ENCODE measurements around the gene JARID2.

JARID2 gene

DNA sequence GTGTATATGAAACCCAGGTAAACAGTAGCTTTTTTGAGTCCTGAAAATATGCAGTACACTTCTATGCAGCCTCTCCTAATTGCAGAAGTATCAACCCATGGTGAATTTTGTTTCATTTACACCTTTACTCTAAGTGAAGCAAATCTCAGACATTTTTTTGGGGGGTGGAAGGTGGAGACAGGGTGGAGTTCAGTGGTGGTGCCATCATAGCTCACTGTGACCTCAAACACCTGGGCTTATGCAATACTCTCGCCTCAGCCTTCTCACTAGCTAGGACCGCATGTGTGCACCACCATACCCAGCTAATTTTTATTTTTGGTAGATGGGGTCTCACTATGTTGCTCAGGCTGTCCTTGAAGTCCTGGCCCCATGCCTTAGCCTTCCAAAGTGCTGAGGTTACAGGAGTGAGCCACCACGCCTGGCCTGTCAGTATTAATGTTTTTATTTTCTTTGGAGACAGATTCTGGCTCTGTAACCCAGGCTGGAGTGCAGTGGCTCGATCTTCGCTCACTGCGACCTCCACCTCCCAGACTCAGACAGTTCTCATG lies 80.3 kb downstream of the JARID2 start:
- Histone ChIP-seq H3K36me3 (ENCODE audit: control insufficient read depth in 2 of 2, insufficient read depth in 1 of 2, low read length in 2 of 2) (no peaks in the 10 kb centered on the region; a peak in 1 of 3 replicates), H3K4me1 (ENCODE audit: control insufficient read depth, insufficient read depth, low read length) (peaks cover 51% of the 10 kb centered on the region), H3K9me3 (ENCODE audit: control insufficient read depth, insufficient read depth, low read depth, low read length) (no peaks in the 10 kb centered on the region), H3K4me3 (ENCODE audit: low read depth, low read length) (no peak overlapping the region), H3K27ac (ENCODE audit: extremely low read depth, low read depth, low read length) (no peak overlapping the region)
- CTCF ChIA-PET: interaction anchor here (0.7 to 2.2 kb wide), 6 partner anchors 15 to 62 kb away, joined by 3 to 5 read pairs (median 4); no protein-coding TSS in a partner anchor
- no peak for TF ChIP-seq ZNF248 (tag by site-specific recombination; IDR thresholded peaks at IDR 0.05)
- no peak for TF ChIP-seq ZNF426 (tag by site-specific recombination; IDR thresholded peaks at IDR 0.05)
- no peak for TF ChIP-seq ZNF585B (tag by site-specific recombination; IDR thresholded peaks at IDR 0.05)
- TF ChIP-seq BCL11B (tag by site-specific recombination; IDR thresholded peaks at IDR 0.05; ENCODE audit: low read depth): no peak
- peak; percentile 10; the same call in 1 of the 2 replicates for TF ChIP-seq ZNF629 (tag by site-specific recombination; IDR thresholded peaks at IDR 0.05)
- TF ChIP-seq ZNF302 (tag by site-specific recombination; IDR thresholded peaks at IDR 0.05; ENCODE audit: low read depth): no peak
- 0 out of 2 replicates have a peak, but pooled peaks have one; percentile 42 for TF ChIP-seq ZNF121 (tag by site-specific recombination; IDR thresholded peaks at IDR 0.05)
- TF ChIP-seq ZBTB21 (tag by site-specific recombination; IDR thresholded peaks at IDR 0.05): no peak
- POLR2A ChIA-PET: no interaction called here

DNA sequence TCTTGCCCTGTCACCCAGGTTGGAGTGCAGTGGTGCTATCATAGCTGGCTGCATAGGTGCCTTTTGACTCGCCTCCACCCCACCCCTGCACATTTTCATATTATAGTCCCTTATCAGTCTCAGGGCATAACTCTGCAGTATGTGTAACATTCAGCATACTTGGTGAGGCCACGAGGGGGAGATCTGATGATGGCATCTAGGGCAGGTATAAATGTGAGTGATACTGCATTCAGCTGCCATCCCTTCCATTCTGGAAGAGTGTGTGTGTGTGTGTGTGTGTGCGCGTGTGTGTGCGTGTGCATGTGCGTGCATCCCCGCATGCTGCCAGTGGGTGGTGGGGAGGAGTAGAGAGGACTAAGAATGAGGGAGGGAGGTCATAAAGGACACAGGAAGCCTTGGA lies 81.4 kb downstream of the JARID2 start:
- Histone ChIP-seq H3K9me3 (ENCODE audit: control insufficient read depth, insufficient read depth, low read depth, low read length) (no peaks in the 10 kb centered on the region), H3K27ac (ENCODE audit: extremely low read depth, low read depth, low read length) (no peak overlapping the region), H3K4me3 (ENCODE audit: low read depth, low read length) (no peak overlapping the region), H3K4me1 (ENCODE audit: control insufficient read depth, insufficient read depth, low read length) (peaks cover 51% of the 10 kb centered on the region), H3K36me3 (ENCODE audit: control insufficient read depth in 2 of 2, insufficient read depth in 1 of 2, low read length in 2 of 2) (no peaks in the 10 kb centered on the region; a peak in 1 of 3 replicates)
- CTCF ChIA-PET: interaction anchor here (0.6 to 2.2 kb wide), 13 partner anchors 16 to 1116 kb away, joined by 3 to 5 read pairs (median 3); no protein-coding TSS in a partner anchor
- POLR2A ChIA-PET: no interaction called here
- peak; percentile 64 for TF ChIP-seq ZNF654 (tag by site-specific recombination; IDR thresholded peaks at IDR 0.05; ENCODE audit: low read depth)
- TF ChIP-seq ZNF10 (tag by site-specific recombination; IDR thresholded peaks at IDR 0.05): no peak
- TF ChIP-seq ZNF2 (tag by site-specific recombination; IDR thresholded peaks at IDR 0.05): peak; percentile 22; the same call in 1 of the 2 replicates
- TF ChIP-seq ZNF530 (tag by site-specific recombination; IDR thresholded peaks at IDR 0.05; ENCODE audit: low read depth): no peak
- peak; percentile 86 for TF ChIP-seq ZBTB48 (tag by site-specific recombination; IDR thresholded peaks at IDR 0.05)
- TF ChIP-seq ZNF114 (tag by site-specific recombination; IDR thresholded peaks at IDR 0.05): no peak
- TF ChIP-seq, protein P1, sequence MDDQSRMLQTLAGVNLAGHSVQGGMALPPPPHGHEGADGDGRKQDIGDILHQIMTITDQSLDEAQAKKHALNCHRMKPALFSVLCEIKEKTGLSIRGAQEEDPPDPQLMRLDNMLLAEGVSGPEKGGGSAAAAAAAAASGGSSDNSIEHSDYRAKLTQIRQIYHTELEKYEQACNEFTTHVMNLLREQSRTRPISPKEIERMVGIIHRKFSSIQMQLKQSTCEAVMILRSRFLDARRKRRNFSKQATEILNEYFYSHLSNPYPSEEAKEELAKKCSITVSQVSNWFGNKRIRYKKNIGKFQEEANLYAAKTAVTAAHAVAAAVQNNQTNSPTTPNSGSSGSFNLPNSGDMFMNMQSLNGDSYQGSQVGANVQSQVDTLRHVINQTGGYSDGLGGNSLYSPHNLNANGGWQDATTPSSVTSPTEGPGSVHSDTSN (CRISPR knock-in tag; IDR thresholded peaks at IDR 0.05): no peak
- TF ChIP-seq ZFHX2 (tag by site-specific recombination; conservative IDR thresholded peaks at IDR 0.05): peak; percentile 92
- TF ChIP-seq HOXC10 (CRISPR knock-in tag; IDR thresholded peaks at IDR 0.05): no peak
- no peak for TF ChIP-seq ZNF621 (tag by site-specific recombination; IDR thresholded peaks at IDR 0.05)
- TF ChIP-seq, protein P2, sequence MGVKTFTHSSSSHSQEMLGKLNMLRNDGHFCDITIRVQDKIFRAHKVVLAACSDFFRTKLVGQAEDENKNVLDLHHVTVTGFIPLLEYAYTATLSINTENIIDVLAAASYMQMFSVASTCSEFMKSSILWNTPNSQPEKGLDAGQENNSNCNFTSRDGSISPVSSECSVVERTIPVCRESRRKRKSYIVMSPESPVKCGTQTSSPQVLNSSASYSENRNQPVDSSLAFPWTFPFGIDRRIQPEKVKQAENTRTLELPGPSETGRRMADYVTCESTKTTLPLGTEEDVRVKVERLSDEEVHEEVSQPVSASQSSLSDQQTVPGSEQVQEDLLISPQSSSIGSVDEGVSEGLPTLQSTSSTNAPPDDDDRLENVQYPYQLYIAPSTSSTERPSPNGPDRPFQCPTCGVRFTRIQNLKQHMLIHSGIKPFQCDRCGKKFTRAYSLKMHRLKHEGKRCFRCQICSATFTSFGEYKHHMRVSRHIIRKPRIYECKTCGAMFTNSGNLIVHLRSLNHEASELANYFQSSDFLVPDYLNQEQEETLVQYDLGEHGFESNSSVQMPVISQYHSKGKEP (tag by site-specific recombination; IDR thresholded peaks at IDR 0.05): peak; percentile 37; the same call in 1 of the 2 replicates
- peak; percentile 71; the same call in 1 of the 2 replicates for TF ChIP-seq ZIC2 (tag by site-specific recombination; IDR thresholded peaks at IDR 0.05)
- TF ChIP-seq, protein P3, sequence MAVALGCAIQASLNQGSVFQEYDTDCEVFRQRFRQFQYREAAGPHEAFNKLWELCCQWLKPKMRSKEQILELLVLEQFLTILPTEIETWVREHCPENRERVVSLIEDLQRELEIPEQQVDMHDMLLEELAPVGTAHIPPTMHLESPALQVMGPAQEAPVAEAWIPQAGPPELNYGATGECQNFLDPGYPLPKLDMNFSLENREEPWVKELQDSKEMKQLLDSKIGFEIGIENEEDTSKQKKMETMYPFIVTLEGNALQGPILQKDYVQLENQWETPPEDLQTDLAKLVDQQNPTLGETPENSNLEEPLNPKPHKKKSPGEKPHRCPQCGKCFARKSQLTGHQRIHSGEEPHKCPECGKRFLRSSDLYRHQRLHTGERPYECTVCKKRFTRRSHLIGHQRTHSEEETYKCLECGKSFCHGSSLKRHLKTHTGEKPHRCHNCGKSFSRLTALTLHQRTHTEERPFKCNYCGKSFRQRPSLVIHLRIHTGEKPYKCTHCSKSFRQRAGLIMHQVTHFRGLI (tag by site-specific recombination; IDR thresholded peaks at IDR 0.05): no peak
- TF ChIP-seq, protein P4, sequence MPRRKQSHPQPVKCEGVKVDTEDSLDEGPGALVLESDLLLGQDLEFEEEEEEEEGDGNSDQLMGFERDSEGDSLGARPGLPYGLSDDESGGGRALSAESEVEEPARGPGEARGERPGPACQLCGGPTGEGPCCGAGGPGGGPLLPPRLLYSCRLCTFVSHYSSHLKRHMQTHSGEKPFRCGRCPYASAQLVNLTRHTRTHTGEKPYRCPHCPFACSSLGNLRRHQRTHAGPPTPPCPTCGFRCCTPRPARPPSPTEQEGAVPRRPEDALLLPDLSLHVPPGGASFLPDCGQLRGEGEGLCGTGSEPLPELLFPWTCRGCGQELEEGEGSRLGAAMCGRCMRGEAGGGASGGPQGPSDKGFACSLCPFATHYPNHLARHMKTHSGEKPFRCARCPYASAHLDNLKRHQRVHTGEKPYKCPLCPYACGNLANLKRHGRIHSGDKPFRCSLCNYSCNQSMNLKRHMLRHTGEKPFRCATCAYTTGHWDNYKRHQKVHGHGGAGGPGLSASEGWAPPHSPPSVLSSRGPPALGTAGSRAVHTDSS (tag by site-specific recombination; IDR thresholded peaks at IDR 0.05): no peak
- no peak for TF ChIP-seq ZNF623 (tag by site-specific recombination; IDR thresholded peaks at IDR 0.05)
- peak; percentile 35; the same call in 1 of the 2 replicates for TF ChIP-seq WT1 (tag by site-specific recombination; IDR thresholded peaks at IDR 0.05)
- TF ChIP-seq, protein P5, sequence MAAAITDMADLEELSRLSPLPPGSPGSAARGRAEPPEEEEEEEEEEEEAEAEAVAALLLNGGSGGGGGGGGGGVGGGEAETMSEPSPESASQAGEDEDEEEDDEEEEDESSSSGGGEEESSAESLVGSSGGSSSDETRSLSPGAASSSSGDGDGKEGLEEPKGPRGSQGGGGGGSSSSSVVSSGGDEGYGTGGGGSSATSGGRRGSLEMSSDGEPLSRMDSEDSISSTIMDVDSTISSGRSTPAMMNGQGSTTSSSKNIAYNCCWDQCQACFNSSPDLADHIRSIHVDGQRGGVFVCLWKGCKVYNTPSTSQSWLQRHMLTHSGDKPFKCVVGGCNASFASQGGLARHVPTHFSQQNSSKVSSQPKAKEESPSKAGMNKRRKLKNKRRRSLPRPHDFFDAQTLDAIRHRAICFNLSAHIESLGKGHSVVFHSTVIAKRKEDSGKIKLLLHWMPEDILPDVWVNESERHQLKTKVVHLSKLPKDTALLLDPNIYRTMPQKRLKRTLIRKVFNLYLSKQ (tag by site-specific recombination; IDR thresholded peaks at IDR 0.05; ENCODE audit: borderline replicate concordance): no peak
- TF ChIP-seq ZNF37A (tag by site-specific recombination; IDR thresholded peaks at IDR 0.05): no peak
- TF ChIP-seq EGR2 (tag by site-specific recombination; IDR thresholded peaks at IDR 0.05; ENCODE audit: low read depth): peak; percentile 90
- TF ChIP-seq ZNF629 (tag by site-specific recombination; IDR thresholded peaks at IDR 0.05): no peak
